Measurements from ENCODE around the gene MPHOSPH8. TPM values are rescaled to one million over a fixed set of nuclear protein-coding genes. Genes with fewer than 3 reads are reported as not detected.
A peak's percentile ranks its signal among the peaks of the same experiment; 100 is the strongest.

Gene MPHOSPH8, protein sequence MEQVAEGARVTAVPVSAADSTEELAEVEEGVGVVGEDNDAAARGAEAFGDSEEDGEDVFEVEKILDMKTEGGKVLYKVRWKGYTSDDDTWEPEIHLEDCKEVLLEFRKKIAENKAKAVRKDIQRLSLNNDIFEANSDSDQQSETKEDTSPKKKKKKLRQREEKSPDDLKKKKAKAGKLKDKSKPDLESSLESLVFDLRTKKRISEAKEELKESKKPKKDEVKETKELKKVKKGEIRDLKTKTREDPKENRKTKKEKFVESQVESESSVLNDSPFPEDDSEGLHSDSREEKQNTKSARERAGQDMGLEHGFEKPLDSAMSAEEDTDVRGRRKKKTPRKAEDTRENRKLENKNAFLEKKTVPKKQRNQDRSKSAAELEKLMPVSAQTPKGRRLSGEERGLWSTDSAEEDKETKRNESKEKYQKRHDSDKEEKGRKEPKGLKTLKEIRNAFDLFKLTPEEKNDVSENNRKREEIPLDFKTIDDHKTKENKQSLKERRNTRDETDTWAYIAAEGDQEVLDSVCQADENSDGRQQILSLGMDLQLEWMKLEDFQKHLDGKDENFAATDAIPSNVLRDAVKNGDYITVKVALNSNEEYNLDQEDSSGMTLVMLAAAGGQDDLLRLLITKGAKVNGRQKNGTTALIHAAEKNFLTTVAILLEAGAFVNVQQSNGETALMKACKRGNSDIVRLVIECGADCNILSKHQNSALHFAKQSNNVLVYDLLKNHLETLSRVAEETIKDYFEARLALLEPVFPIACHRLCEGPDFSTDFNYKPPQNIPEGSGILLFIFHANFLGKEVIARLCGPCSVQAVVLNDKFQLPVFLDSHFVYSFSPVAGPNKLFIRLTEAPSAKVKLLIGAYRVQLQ
- 19.5 TPM for polyA plus RNA-seq (2013, experiment 1 of 2; ENCODE audit: insufficient read length)
- 31.3 TPM for polyA plus RNA-seq (2013, experiment 2 of 2; ENCODE audit: insufficient read length)

DNA sequence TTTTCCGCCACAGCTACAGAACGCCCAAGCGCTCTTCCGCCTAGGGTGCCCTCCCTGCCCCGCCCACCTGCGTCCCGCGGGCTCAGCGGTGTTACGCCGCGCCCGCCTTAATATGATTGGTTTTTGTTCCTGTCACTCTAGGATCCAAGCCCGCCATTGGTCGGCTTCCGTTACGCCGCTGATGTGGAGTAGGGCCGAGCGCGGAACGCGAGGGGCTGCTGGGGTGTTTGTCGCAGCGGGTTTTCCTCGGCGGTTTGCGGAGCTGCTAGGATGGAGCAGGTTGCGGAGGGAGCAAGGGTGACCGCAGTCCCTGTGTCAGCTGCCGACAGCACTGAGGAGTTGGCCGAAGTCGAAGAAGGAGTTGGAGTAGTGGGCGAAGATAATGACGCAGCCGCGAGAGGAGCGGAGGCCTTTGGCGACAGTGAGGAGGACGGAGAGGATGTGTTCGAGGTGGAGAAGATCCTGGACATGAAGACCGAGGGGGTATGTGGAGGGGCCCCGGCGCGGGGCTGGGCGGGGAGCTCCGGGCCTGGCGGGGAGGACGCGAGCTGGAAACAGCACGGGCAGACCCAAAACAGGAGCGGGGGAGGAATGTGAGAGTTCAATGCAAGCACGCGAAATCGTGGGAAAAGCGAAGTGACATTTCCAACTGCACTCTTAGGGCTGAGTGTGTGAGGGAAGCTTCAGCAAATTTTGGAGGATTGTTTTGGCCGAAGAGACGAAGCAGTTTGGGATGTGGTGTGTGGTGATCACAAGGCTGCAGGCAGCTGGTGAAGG lies at the start of gene MPHOSPH8:
Gene MPHOSPH8 (plus strand): TSS at position 181 of the 777 bp plus-strand sequence. CDS start 90 bp downstream, at position 271.
- peak; percentile 96 for DNase-seq

DNA sequence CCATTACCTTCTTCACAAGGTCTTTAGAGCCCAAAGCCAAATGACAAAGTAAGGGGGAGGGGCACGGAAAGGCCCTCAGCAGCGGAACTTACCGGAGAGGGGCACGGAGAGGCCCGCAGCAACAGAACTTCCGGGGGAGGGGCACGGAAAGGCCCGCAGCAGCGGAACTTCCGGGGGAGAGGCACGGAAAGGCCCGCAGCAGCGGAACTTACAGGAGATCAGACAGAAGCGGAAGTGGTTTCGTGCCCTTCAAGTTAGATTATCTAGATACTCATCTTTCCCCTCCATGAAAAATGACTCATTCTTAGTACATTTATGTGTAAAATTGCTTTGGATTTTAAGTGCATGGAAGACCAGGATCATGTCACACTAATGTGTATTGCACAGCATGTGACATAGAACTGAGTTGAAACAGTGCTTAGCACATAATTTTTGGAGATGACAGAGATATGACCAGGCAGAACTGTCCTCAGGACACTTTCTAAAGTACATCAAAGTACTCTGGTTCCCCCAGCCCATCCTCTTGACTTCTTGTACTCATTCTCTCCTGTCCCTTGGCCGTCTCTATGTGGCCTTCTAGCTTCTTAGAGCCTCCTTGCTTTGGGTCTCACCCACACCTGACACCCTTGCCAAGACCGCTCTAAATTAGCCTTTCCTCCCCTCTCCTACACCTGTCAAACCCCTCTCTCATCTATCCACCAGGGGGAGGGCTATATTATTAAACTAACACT lies 46.4 kb upstream of the MPHOSPH8 start:
- DNase-seq = peak; percentile 39

DNA sequence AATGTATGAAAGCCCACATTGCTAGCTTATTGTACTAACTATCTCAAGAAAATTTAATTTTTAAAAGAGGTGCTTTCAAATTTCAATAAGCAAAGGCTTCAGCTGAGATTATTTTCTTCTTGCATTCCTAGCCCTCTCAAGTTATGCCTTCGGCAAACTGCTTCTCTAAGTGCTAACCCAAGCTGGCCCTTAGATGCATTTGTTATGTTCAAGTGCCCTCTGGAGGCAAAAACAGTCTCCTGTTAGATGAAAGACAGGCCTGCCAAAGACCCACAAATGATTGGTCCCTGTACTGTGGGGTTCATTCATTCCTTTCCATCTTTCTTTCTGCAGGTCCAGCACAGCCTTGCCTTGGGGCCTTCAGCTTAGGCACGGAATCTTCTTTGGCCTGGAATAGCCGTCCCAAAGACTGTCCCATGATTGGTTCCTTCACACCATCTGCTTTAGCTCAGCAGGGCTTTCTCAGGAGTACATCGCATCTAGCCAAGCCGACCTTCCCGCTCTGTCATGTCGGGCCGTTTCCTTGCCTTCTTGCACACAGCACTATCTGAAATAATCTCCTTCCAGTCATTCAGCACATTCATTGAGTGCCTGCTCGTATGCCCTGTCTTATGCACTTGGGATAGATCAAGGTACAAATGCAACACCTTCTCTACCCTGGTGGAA lies 45.7 kb upstream of the MPHOSPH8 start:
- peak; percentile 37 for DNase-seq

DNA sequence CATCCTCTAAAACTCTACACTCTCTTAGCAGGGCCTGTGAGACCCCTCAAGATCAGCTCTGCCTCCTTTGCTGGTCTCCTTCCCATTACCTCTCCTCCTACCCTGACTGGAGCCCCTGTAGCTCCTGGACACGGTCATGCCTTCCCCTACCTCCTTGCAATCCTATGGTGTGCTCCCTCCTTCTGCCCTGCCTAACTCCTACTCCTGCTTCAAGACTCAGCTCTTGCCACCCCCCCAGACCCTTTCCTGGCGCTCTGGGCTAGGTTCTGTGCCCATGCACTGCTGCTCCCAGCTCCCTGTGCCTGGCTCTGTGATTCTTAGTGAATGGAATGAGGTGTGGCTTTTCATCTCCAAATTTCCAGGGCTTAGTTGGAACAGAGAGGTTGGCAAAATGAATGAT lies 44.1 kb upstream of the MPHOSPH8 start:
- no peak for DNase-seq

DNA sequence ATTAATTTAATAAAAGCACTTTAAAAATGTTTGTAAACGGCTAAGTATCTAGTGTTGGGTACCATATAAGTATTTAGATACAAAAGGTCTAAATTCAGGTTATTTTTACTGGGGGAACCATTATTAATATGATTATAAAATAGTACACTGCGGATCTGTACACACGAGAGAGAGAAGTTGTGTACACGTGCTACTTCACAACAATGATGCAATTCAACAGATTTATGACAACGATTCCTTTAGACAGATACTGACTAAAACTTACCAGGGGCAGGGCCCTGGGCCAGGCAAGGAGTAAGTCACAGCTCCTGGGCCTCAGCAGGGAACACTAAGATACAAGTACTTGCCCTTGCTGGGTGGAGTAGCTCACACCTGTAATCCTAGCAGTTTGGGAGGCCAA lies 43.0 kb upstream of the MPHOSPH8 start:
- no peak for DNase-seq

DNA sequence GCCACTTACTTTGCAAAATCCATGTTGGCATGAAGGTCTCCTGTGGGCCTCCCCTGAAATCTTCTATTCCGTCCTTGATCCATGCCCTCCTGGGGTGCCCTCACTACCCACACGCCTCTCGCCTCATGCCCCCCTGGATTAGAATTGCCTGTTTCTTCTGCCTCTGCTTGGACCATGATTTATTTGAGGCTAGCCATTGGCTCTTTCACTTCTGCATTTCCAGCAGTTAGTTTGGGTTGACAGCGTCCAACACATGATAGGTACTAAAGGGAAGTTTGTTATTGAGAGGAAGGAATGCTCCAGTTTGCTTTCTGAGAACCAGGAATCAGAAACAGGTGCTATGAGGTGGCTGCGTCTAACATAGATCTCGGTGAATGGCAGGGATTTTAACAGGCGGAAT lies 41.6 kb upstream of the MPHOSPH8 start:
- DNase-seq = no peak

DNA sequence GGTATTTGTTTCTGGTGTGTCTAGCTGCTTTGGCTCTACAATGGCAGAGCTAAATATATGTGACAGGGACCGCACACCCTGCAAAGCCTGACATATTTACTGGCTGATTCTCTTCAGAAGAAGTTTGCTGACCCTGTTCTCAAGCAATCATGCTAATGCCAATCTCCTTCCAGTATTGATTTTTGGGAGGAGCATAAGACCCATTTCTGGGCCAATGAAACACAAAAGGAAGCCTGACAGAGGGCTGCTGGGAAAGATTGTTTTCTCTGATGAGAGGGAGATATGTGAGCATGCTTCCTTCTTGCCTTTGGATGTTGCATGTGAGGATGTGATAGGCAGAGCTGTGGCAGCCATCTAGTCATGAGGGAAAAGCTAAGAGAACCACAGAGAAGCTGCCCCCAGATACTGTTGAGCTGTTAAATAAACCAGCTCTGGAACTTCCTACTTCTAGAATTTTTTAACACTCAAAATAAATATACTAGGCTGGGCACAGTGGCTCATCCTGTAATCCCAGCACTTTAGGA lies 40.7 kb upstream of the MPHOSPH8 start:
- no peak for DNase-seq

DNA sequence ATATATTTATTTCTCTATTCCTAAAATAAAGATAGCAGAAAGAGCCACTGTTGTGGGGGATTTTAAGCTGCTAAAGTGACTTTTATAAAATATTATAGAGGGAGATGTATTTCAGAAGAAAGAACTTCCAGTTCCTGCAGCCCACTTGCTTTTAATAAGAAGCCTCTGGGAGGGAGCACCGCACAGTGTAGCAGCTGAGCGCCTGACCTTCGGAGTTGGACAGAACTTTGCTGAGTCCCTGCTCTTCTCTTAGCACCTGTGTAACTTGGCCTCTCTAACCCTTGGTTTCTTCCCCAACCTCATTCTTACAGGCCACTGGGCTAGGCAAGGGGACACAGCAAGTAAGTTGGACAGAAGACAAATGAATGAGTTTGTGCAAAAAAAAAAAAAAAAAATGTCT lies 37.4 kb upstream of the MPHOSPH8 start:
- no peak for DNase-seq

DNA sequence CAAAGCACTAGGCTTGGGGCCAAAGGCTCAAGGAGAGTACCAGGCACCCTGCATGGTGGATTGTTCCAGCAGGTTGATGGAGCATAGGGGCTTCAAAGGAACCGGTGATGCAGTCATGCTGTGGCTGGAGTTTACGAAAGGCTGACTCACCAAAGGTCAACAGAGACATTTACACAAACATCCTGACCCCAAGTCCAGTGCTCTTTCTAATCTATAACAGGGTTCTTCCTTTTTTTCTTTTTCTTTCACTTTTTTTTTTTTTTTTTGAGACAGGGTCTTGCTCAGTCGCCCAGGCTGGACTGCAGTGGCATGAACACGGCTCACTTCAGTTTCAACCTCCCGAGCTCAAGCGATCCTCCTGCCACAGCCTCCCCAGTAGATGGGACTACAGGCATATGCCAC lies 36.5 kb upstream of the MPHOSPH8 start:
- no peak for DNase-seq

DNA sequence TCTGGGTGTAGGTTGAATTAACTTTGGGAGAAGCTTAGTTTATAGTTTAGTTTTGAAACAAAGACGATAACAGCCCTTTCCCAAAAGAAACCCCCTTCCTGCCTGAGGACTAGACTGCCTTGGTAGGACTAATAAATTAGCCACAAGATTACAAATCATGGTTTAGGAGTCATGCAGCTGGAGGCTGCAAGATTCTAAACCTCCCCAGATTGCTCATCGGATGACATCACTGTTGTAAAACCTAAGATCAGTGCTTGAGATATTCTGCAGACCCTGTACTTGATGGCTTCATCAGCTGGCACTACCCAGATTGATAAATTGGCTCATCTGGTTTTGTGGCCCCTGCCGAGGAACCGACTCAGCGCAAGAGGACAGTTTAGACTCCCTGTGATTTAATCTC lies 35.9 kb upstream of the MPHOSPH8 start:
- DNase-seq = peak; percentile 30

DNA sequence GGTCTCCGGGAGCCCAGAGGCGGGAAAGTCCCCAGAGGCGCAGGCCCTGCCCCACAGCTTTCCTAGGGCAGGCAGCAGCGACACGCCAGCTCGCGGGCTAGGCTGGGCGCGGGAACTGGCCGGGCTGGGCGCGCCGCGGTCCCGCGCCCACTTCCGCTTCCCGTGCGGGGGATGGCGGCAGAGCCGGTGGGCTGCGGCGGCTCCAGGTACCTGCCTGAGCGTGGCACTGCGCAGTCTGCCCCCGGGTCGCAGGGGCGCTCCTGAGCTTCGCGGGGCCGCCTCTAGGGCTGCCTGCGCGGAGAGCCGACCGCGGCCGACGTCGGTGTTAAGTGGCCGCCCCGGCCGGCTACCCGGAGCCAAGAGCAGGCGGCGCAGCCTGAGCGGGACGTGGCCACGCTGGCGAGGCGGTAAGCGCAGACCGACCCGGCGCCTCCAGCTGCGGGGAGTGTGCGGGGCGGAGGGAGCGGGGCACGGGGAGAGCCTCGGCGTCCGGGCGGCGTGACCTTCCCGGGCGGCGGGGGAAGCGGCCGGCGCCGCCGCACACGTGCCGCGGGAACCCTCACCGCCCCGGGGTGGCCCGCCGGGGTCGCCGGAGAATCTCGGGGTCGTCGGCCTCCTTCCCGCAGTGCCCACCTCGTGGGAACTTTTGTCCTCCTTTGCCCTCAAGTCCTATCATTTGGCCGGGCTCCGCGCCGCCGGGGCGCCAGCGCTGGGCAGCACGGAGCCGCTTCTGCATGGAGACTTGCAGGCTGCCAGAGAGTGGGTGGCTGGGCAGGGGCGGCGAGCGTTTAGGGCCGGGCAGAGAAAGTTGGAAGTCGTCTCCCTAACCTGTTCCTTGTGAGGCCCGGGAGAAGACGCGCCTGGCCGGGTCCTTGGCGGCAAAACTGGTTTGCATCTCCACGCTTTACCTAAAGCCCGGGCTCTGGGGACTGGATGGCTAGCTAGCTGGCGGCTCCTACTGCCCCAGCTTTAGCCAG lies 31.4 kb upstream of the MPHOSPH8 start:
- DNase-seq = peak; percentile 36

DNA sequence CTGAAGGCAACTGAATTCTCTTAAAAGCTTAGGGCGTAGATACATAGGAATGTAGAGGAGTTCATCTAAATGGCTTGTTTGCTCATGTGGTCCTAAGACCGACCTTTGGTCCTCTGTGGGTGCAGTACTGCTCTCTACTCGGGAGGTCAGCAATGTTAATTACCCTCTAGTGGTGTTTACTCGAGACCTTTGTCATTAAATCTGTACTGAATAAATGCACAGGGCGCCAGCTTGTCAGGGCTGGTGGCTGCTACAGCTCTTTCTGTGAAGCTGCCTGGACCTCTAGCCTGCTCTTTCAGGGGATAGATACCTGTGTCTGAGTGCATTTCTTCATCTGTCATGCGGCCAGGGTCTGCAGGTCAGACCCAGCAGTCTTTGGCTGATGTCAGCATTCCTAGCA lies 29.2 kb upstream of the MPHOSPH8 start:
- no peak for DNase-seq

DNA sequence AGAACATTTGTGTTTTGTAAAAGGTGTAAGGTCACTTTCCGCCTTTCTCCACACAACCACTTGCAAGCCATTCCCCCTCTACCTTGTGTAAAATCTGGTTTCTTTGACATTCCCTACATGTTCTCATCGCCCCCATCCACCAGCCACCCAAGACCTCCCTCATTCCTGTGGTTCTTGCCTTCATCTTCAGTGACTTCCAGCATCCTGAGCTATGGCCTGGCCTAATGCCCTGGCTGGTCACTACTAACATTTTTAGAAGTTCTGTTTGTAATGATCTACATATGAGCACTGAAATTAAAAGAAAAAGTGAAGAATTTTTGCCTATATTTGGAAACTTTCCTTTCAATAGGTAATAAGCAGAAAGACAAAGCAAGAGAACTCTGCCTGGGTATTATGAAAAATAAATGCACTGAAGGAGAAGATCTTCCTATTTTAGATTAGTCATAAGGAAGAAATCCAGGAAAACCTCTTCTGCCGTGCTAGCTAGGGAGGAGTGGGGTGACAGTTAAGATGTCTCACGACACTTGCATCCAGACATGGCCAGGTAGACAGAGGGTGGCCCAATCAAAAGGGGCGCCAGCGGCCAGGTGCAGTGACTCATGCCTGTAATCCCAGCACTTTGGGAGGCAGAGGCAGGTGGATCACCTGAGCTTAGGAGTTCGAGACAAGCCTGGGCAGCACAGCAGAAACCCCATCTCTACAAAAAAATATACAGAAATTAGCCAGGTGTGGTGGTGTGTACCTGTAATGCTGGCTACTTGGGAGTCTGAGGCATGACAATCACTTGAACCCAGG lies 28.1 kb upstream of the MPHOSPH8 start:
- DNase-seq = no peak

DNA sequence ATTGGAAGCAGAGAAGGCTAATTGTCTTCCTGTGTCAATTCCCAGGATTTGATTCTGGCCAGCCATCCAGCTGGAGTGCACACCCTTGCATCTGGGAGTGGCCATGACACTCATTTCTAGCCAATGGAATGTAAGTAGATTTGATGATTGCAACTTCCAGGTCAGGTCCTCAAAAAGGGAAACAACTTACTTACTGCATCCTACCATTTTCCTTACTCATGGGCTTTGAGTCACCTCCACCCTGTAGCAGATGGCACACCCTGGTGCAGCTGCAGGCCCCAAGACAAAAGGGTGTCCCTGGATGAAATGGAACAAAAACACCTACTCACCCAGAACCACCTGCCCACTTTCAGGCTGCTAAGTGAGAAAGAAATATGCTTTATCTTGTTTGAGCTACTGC lies 27.3 kb upstream of the MPHOSPH8 start:
- DNase-seq = no peak

DNA sequence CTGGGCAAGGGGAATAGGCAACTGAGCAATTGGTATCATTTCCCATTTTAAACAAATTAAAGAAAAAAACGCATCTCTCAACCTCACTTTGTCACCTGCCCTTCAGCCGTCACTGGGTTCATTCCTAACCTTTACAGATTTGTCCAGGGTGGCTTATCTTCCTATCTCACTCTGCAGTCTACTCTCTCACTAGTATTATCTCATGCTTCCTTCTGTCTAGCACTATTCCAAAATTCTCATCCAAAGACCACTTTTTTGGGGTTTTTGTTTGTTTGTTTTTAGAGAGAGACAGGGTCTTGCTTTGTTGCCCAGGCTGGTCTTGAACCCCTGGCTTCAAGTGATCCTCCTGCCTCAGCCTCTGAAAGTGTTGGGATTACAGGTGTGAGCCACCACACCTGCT lies 26.7 kb upstream of the MPHOSPH8 start:
- DNase-seq = no peak

DNA sequence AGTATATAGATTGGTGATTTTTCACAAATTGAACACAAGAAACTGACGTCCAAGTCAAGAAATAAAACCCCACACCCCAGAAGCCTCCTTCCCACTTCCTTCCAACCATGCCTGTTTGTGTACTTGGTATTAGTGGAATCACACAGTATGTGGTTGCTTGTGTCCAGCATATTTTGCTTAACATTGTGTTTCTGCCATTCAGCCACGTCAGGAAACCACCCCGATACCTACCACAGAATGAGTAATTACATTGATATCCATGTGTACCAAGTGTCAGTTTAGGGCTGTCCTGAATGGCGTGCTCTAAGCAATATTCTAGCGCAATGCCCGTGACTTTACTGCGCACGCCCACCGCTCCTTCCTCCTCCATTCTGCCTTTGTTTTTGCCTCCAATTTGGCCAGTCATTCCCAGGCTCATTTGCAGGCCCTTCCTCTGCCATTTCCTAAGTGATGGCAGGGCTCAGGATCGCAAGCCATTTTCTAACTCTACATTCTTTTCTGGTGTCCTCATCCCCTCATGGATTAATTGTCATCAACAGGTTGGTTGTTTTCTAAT lies 25.9 kb upstream of the MPHOSPH8 start:
- DNase-seq = no peak

DNA sequence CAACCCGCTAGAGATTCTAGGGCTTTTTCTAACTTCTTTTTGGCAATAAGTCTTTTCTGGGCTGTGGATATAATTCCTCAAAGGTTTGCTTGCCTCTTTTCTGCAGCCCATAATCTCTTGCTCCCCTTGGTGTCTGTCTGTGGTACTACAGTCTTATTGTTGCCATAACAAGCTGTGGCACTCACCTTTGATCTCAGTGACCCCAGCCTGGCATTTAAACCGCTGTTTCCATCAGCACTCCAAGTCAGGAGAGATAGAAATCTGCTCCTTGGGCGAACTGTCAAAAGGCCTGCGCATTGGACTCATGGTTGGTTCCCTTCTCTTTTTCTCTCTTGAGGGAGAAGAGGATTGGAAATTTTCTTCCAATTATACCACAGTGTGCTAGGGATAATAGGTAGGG lies 14.5 kb upstream of the MPHOSPH8 start:
- no peak for DNase-seq

DNA sequence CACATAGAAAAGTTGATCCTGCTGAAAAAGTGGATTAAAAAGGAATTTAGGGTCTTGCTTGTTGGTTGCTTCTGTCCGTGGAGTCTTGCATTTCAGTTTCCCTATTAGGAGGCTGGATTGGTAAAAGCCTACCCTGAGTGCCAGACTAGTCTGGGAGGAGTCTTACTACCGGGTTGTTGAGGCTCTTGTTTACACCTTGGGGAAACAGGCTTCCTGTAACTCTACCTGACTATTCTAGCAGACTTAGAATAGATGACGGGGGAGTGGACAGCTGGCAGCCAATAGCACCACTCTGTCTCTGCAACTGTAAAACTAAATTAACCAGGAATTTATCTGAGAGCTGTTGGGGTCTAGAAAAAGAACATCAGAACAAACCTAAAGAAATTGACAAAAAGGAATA lies 11.3 kb upstream of the MPHOSPH8 start:
- DNase-seq = no peak

DNA sequence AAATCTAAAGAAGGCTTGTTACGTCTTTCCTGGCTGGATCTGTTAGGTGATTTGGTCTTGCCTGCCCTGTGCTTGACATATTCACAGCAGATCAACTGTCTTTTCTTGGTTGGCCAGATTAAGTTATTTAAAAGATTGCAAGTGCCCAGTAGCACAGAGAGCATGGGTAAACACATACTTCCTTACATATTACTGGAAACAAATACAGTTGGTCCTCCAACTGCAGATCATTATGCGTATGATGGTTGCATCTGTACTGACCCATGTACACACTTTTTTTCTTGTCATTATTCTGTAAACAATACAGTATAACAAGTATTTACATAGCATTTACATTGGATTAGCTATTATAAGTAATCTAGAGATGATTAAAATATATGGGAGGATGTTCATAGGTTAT lies 9.2 kb upstream of the MPHOSPH8 start:
- no peak for DNase-seq

Data from fibroblast of skin of back (primary cell).